ENCODE data around the gene SUCNR1. TPM values are rescaled to one million over a fixed set of nuclear protein-coding genes. Genes with fewer than 3 reads are reported as not detected.

Gene SUCNR1
- total RNA-seq, 1 experiment from 2014 or later = not detected

DNA sequence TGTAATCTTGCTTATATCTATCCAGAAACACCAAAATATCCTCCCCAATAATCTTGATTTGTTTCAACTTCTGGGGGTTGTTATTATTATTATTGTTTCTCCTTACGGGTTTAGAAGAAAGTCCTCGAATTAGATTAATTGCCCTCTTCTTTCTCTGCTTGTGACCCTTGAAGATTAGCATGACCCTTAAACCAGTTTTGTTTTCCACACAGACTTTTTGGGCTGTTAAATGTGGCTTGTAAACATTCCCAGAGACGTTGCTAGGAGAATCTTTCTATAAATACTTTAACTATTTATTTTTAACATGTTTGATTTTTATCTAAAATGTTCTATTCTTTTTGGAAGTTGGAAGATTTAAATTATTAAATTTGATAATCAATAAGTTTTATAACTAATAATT, 4.3 kb upstream of the SUCNR1 start:
- Histone ChIP-seq H3K79me2 (ENCODE audit: insufficient read depth, low read length) (no peaks in the 10 kb centered on the region), H3K14ac (ENCODE audit: insufficient read depth, low read length) (no peak overlapping the region), H3K56ac (ENCODE audit: insufficient read length, low read depth, low read length) (no peak overlapping the region), H3K27me3 (ENCODE audit: insufficient read depth, low read length) (no peaks in the 10 kb centered on the region), H2AK5ac (ENCODE audit: insufficient read length, low read length) (no peak overlapping the region), H3K9me3 (ENCODE audit: control insufficient read depth, low read depth, low read length) (no peaks in the 10 kb centered on the region), H3K23me2 (ENCODE audit: insufficient read length, low read depth, low read length, poor library complexity, severe bottlenecking) (no peaks in the 10 kb centered on the region), H2BK120ac (ENCODE audit: low read depth, low read length, poor library complexity, severe bottlenecking) (no peak overlapping the region), H3K4ac (ENCODE audit: low read depth, low read length) (no peak overlapping the region), H2BK5ac (ENCODE audit: insufficient read length, low read length) (no peak overlapping the region), H2BK20ac (ENCODE audit: low read depth, low read length, poor library complexity, severe bottlenecking) (no peak overlapping the region), H4K20me1 (ENCODE audit: control insufficient read depth, insufficient read depth, insufficient read length) (no peaks in the 10 kb centered on the region), H4K5ac (ENCODE audit: insufficient read length, low read depth, low read length) (no peak overlapping the region), H3K9ac (ENCODE audit: extremely low read depth, insufficient read length, low read length) (no peak overlapping the region), H2BK12ac (ENCODE audit: insufficient read length, low read depth, low read length) (no peak overlapping the region), H2BK15ac (ENCODE audit: low read depth, low read length) (no peak overlapping the region), H3K23ac (ENCODE audit: insufficient read length, low read depth, low read length) (no peak overlapping the region), H3K18ac (ENCODE audit: insufficient read length, low read depth, low read length) (no peak overlapping the region), H3T11ph (ENCODE audit: low read length) (no peak overlapping the region), H3K4me1 (ENCODE audit: insufficient read depth, low read length) (0 out of 2 replicates have a peak, but pooled peaks cover 2% of the 10 kb centered on the region), H3K27ac (ENCODE audit: insufficient read length, low read depth, low read length) (no peak overlapping the region), H3K4me2 (ENCODE audit: insufficient read depth, insufficient read length, low read length) (no peak overlapping the region), H3K79me1 (ENCODE audit: insufficient read depth, low read depth, low read length, poor library complexity, severe bottlenecking) (no peaks in the 10 kb centered on the region), H2AFZ (ENCODE audit: low read length) (no peak overlapping the region), H4K91ac (ENCODE audit: insufficient read length, low read depth, low read length) (no peak overlapping the region), H4K8ac (replicated peaks; ENCODE audit: insufficient read length, low read depth, low read length) (no peak overlapping the region)
- no CpG with 5 or more reads among the region's 3 CpGs for WGBS (ENCODE audit: extremely low coverage, insufficient read length, low lambda C conversion rate)
- Mint-ChIP-seq H3K36me3 (ENCODE audit: insufficient read depth in 1 of 3, low read depth in 3 of 3) (no peaks in the 10 kb centered on the region), H3K27me3 (ENCODE audit: low read depth) (no peaks in the 10 kb centered on the region), H3K4me3 (no peak overlapping the region), H3K9me3 (no peaks in the 10 kb centered on the region), H3K4me1 (peaks cover 0 to 2% of the 10 kb centered on the region in 2 experiments; a peak in 1 of 4 replicates), H3K27ac (no peak overlapping the region)
- DNase-seq = no peak
- TF ChIP-seq, protein P1, sequence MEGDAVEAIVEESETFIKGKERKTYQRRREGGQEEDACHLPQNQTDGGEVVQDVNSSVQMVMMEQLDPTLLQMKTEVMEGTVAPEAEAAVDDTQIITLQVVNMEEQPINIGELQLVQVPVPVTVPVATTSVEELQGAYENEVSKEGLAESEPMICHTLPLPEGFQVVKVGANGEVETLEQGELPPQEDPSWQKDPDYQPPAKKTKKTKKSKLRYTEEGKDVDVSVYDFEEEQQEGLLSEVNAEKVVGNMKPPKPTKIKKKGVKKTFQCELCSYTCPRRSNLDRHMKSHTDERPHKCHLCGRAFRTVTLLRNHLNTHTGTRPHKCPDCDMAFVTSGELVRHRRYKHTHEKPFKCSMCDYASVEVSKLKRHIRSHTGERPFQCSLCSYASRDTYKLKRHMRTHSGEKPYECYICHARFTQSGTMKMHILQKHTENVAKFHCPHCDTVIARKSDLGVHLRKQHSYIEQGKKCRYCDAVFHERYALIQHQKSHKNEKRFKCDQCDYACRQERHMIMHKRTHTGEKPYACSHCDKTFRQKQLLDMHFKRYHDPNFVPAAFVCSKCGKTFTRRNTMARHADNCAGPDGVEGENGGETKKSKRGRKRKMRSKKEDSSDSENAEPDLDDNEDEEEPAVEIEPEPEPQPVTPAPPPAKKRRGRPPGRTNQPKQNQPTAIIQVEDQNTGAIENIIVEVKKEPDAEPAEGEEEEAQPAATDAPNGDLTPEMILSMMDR (conservative IDR thresholded peaks at IDR 0.05) = no peak

Measured in H9 (cell line).